DOHH2 (cell line): ENCODE measurements around the gene OR6C65.

ENCODE experiments used
- EZH2phosphoT487 ChIP-seq: fragments of 200-600 bp; sonication (generic); IDR thresholded peaks from 2 replicates; pipeline ENCODE4 v1.6.1; 2017; ENCODE audit warnings: borderline replicate concordance, mild to moderate bottlenecking, antibody characterized with exemption, low read length, moderate library complexity, mixed read lengths
- TF ChIP-seq, protein P1 (sequence below): fragments of 200-600 bp; sonication (generic); IDR thresholded peaks from one replicate; pipeline ENCODE4 v1.5.1; 2014; ENCODE audit warnings: antibody characterized with exemption, mild to moderate bottlenecking, low read depth, low read length; ENCODE audit not compliant: poor library complexity, severe bottlenecking

DNA sequence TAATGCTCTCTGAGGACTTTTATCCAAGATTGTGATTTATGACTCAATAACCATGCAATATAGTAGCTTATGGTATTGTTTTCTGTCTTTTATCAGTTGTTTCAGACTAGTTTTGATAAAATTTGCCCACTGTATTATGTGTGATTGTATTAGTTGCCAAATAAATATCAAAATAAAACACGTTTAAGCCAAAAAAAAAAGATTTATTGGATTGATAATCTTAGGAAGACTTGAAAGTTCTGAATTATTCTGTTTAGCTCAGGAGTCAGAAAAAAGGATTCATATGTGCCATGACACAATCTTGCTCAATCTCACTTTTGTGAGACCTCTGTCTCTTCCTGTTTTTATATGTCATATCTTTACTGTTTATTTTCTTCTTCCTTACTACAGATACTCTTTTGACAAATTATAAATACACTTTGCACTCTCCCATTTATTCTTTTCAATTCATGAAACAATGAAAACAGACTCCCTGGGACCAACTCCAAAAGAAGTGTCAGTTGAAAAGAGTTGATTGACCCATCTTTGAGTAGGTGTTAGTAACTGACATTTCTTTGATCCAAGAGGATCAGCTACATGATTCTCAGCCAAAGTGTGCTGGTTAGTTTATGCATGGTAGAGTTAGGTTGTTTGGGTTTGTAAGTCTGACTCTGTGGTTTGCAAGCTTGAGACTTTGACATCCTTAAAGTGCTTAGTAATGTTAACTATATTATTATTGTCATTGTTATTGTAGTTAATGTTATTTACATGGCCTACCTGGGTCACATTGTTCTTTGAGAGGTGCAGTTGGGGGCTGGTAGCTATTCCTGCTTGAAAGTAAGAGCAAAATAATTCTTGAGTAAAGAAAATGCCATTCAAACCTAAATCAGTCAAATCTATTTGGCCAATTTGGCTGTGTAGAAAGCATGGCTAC is 28.3 kb downstream of the OR6C65 start:
- TF ChIP-seq, protein P1, sequence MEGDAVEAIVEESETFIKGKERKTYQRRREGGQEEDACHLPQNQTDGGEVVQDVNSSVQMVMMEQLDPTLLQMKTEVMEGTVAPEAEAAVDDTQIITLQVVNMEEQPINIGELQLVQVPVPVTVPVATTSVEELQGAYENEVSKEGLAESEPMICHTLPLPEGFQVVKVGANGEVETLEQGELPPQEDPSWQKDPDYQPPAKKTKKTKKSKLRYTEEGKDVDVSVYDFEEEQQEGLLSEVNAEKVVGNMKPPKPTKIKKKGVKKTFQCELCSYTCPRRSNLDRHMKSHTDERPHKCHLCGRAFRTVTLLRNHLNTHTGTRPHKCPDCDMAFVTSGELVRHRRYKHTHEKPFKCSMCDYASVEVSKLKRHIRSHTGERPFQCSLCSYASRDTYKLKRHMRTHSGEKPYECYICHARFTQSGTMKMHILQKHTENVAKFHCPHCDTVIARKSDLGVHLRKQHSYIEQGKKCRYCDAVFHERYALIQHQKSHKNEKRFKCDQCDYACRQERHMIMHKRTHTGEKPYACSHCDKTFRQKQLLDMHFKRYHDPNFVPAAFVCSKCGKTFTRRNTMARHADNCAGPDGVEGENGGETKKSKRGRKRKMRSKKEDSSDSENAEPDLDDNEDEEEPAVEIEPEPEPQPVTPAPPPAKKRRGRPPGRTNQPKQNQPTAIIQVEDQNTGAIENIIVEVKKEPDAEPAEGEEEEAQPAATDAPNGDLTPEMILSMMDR: no peak
- no peak for TF ChIP-seq EZH2phosphoT487
